Prostate gland (tissue), 2 donors: ENCODE results near the gene TSPY3. TPM values are rescaled to one million over a fixed set of nuclear protein-coding genes. Genes with fewer than 3 reads are reported as not detected.
"Not testable (repeated sequence)": the region's sequence is repeated elsewhere in the genome, so short reads cannot be mapped to it uniquely, and the experiment has no call there.

Source experiments
- DNase-seq: peaks from one replicate; pipeline ENCODE4 v3.0.0-alpha.2; 2019; ENCODE audit warnings: low spot score
- H3K27ac ChIP-seq, 2 donors: fragments of 200-600 bp; sonication (generic); 2 replicates each; pipeline ENCODE4 v1.5.1; 2017 to 2019
- H3K27me3 ChIP-seq: fragments of 200-600 bp; sonication (generic); replicated peaks from 2 replicates; pipeline ENCODE4 v1.5.1; 2019; ENCODE audit not compliant: insufficient read depth
- H3K36me3 ChIP-seq, 2 donors: fragments of 200-600 bp; sonication (generic); 1 replicate in 1 of 2; 2 replicates in 1 of 2; pipeline versions ENCODE4 v1.5.1 to v1.8.1; 2017 to 2019
- H3K4me1 ChIP-seq: fragments of 200-600 bp; sonication (generic); replicated peaks from 2 replicates; pipeline ENCODE4 v1.5.1; 2019
- H3K4me3 ChIP-seq, 2 donors: fragments of 200-600 bp; sonication (generic); 2 replicates each; pipeline ENCODE4 v1.5.1; 2017 to 2019
- H3K9me3 ChIP-seq: fragments of 200-600 bp; sonication (generic); 2 replicates; pipeline ENCODE4 v1.5.1; 2017
- WGBS: methylation state at CpG from one replicate; pipeline ENCODE4 v1.1.5; 2018; 5-methylcytosine and 5-hydroxymethylcytosine counted together
- intact Hi-C: fragments of 100-400 bp; cut with DNase I; formaldehyde crosslinking; loops from one replicate; pipeline ENCODE4 v1.14.2; 2022
- total RNA-seq, 2 donors: library from RNA; depleted of rRNA; stranded (reverse); fragments of >200 nt; gene quantifications; one replicate each; pipeline ENCODE4 v1.1.0, GENCODE V29; 2016

TSPY3 gene, protein sequence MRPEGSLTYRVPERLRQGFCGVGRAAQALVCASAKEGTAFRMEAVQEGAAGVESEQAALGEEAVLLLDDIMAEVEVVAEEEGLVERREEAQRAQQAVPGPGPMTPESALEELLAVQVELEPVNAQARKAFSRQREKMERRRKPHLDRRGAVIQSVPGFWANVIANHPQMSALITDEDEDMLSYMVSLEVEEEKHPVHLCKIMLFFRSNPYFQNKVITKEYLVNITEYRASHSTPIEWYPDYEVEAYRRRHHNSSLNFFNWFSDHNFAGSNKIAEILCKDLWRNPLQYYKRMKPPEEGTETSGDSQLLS
- 1 to 10 TPM in 1 of 2 donors, not detected in 1; 3.0 TPM for total RNA-seq

DNA sequence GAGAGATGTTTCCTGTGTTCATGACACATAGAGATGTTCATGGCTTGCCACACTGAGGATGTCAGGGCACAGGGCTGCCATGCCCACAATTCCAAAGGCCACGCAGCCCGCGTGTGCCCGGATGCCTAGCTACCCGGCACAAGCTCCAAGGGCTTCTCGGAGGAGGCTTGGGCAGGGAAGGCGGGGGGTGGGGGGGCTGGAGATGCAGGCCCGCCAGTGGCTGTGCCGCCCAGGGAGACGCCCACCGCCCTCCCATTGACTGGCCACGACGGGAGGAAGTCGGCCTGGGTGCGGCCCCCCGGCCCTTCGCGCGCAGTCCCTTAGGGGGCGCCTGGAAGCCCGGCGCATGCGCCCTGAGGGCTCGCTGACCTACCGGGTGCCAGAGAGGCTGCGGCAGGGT is at the start of gene TSPY3:
Gene TSPY3 (plus strand): TSS at position 301 of the 400 bp plus-strand sequence. CDS start 46 bp downstream, at position 347.
- H3K36me3 ChIP-seq, DNase-seq, H3K27ac ChIP-seq, H3K27me3 ChIP-seq, intact Hi-C loops, H3K4me3 ChIP-seq, H3K4me1 ChIP-seq, H3K9me3 ChIP-seq: not testable (repeated sequence)
- no CpG with 5 or more reads among the region's 26 CpGs for WGBS

- H3K27ac ChIP-seq, H3K9me3 ChIP-seq, H3K27me3 ChIP-seq, H3K4me3 ChIP-seq, H3K4me1 ChIP-seq, intact Hi-C loops, H3K36me3 ChIP-seq, DNase-seq: not testable (repeated sequence)
- no CpG with 5 or more reads among the region's 25 CpGs for WGBS
Measured at GRCh38 chrY:9357497-9357896, 40.7 kb upstream of the TSPY3 start, which contains the start of gene TSPY8. Gene TSPY8 (plus strand): TSS chrY:9357797. CDS start chrY:9357843, 46 bp downstream.

DNA sequence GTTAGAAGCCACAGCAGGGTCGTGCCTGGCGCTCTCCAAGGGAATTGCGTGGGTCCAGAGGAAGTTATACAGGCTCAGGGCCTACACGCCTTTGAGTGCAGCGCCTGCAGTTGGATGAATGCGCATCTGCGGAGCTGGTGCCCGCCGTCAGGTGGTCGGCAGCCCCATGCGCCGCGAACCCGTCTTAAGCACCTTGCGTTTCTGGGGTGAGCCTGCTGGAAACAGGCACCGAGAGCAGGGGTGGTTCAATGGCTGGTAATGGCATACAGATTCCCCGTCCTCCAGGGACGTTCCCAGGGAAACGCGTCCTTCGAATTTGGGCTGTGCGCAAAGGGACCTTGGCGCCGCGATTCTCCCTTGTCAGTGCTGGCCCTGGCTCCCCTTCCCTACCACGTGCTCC is 1.7 kb upstream of the TSPY3 start:
- H3K36me3 ChIP-seq, H3K27me3 ChIP-seq, H3K9me3 ChIP-seq, intact Hi-C loops, DNase-seq, H3K27ac ChIP-seq, H3K4me1 ChIP-seq, H3K4me3 ChIP-seq: not testable (repeated sequence)
- WGBS = 86% methylated on average over 13 of the region's 26 CpGs

Other genes with a start within 250 kb of the TSPY3 start
- gene TSPY4, start 61.0 kb upstream of the TSPY3 start, total RNA-seq = not detected
- gene TSPY8, start 40.6 kb upstream of the TSPY3 start, total RNA-seq = not detected
- not detected for gene TSPY1, start 68.5 kb downstream of the TSPY3 start, total RNA-seq
- gene TSPY9, start 88.8 kb downstream of the TSPY3 start, total RNA-seq = 1 to 10 TPM in 1 of 2 donors, not detected in 1; 3.6 TPM
- gene TSPY10, start 129.5 kb downstream of the TSPY3 start, total RNA-seq = 1 to 10 TPM in 1 of 2 donors, not detected in 1; 1.2 TPM